Left forelimb (tissue), 1 donor: ENCODE data around the gene ITGBL1.

Experiments
- DNase-seq: peaks from one replicate; pipeline ENCODE4 v3.0.0-alpha.2; 2018; ENCODE audit warnings: low spot score

ITGBL1 gene

GRCh38 chr13:101751488-101751887 lies 299.0 kb downstream of the ITGBL1 start:
- DNase-seq: no peak

GRCh38 chr13:101752432-101752831 lies 300.0 kb downstream of the ITGBL1 start:
- DNase-seq: no peak

GRCh38 chr13:101755228-101755887 lies 302.9 kb downstream of the ITGBL1 start:
- DNase-seq: no peak

GRCh38 chr13:101757446-101758039 lies 305.1 kb downstream of the ITGBL1 start:
- no peak for DNase-seq

- DNase-seq: no peak
Measured at GRCh38 chr13:101763191-101763590, 310.7 kb downstream of the ITGBL1 start.
